Measurements from ENCODE around the gene LRSAM1. TPM values are rescaled to one million over a fixed set of nuclear protein-coding genes. Genes with fewer than 3 reads are reported as not detected.

LRSAM1 gene
- total and polyA plus RNA-seq, 9 of the 15 experiments (the other 6 are each of a cell fraction or from before 2014, with no cell fraction given): 0.07 to 16.2 (median 4.7) TPM

DNA sequence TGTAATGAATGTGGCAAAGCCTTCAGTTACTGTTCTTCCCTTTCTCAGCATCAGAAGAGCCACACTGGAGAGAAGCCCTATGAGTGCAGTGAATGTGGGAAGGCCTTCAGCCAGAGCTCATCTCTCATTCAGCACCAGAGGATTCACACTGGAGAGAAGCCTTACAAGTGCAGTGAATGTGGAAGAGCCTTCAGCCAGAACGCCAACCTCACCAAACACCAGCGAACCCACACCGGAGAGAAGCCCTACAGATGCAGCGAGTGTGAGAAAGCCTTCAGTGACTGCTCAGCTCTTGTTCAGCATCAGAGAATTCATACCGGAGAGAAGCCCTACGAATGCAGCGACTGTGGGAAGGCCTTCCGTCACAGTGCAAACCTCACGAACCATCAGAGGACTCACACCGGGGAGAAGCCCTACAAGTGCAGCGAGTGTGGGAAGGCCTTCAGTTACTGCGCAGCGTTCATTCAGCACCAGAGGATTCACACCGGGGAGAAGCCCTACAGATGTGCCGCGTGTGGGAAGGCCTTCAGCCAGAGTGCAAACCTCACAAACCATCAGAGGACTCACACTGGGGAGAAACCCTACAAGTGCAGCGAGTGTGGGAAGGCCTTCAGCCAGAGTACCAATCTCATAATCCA lies 6.9 kb upstream of the LRSAM1 start:
- FAIRE-seq: no peak
- no peak overlapping the region for H3K9ac ChIP-seq (ENCODE audit: insufficient read depth in 1 of 2, low read depth in 2 of 2, low read length in 2 of 2)
- no TSS peak for BruUV-seq (replicated peaks)
- intact Hi-C loops (cut with micrococcal nuclease) (no loop called here), in situ Hi-C loops (cut with MboI) (no loop called here)
- TF ChIP-seq ZNF217 (CRISPR knock-in tag; IDR thresholded peaks at IDR 0.05) (no peak), POLR2G (IDR thresholded peaks at IDR 0.05; ENCODE audit: low read depth, low read length) (peak; percentile 48; the same call in 1 of the 2 replicates), SP1 (CRISPR knock-in tag; IDR thresholded peaks at IDR 0.05) (0 out of 2 replicates have a peak, but pooled peaks have one; percentile 29), HNRNPUL1 (IDR thresholded peaks at IDR 0.05; ENCODE audit: low read length) (0 out of 2 replicates have a peak, but pooled peaks have one; percentile 19), RBM15 (IDR thresholded peaks at IDR 0.05; ENCODE audit: insufficient read depth, low read length) (no peak), NFRKB (IDR thresholded peaks at IDR 0.05; ENCODE audit: low read depth) (no peak), BDP1 (IDR thresholded peaks at IDR 0.05; ENCODE audit: insufficient read depth, insufficient read length) (no peak), ZNF274 (IDR thresholded peaks at IDR 0.05; ENCODE audit: borderline replicate concordance, low read depth, low read length) (peak; percentile 93), TRIM28 (IDR thresholded peaks at IDR 0.05) (0 out of 2 replicates have a peak, but pooled peaks have one; percentile 64), CHD2 (IDR thresholded peaks at IDR 0.05; ENCODE audit: low read depth, low read length) (peak; percentile 21; the same call in 1 of the 2 replicates), FIP1L1 (IDR thresholded peaks at IDR 0.05; ENCODE audit: low read depth, low read length, poor library complexity, severe bottlenecking) (peak; percentile 29), RBFOX2 (IDR thresholded peaks at IDR 0.05; ENCODE audit: low read depth, low read length) (peak; percentile 41; the same call in 1 of the 2 replicates), SNRNP70 (optimal IDR thresholded peaks at IDR 0.05; ENCODE audit: low read depth, low read length) (peak; percentile 24), HSF4 (CRISPR knock-in tag; IDR thresholded peaks at IDR 0.05; ENCODE audit: borderline replicate concordance) (no peak), SIN3B (IDR thresholded peaks at IDR 0.05; ENCODE audit: low read depth) (no peak), ZNF449 (CRISPR knock-in tag; IDR thresholded peaks at IDR 0.05) (no peak)
- TF ChIP-seq, protein P1, sequence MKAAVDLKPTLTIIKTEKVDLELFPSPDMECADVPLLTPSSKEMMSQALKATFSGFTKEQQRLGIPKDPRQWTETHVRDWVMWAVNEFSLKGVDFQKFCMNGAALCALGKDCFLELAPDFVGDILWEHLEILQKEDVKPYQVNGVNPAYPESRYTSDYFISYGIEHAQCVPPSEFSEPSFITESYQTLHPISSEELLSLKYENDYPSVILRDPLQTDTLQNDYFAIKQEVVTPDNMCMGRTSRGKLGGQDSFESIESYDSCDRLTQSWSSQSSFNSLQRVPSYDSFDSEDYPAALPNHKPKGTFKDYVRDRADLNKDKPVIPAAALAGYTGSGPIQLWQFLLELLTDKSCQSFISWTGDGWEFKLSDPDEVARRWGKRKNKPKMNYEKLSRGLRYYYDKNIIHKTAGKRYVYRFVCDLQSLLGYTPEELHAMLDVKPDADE (conservative IDR thresholded peaks at IDR 0.05; ENCODE audit: control insufficient read depth, low read depth, low read length): 0 out of 2 replicates have a peak, but pooled peaks have one; percentile 20
- H3K9me3 ChIP-seq (replicated peaks; ENCODE audit: control insufficient read depth, insufficient read depth, low read depth, low read length): peaks cover 12% of the 10 kb centered on the region
- no peaks in the 10 kb centered on the region for H3K9me1 ChIP-seq (ENCODE audit: control insufficient read depth, insufficient read depth, low read length)
- ChIA-PET CTCF (ENCODE audit: low intra/inter-chr PET ratio) (no interaction called here), POLR2A (interaction anchor here (0.5 to 5.5 kb wide), 12 partner anchors 8 to 916 kb away, joined by 3 to 30 read pairs (median 3); partner anchors contain the start of gene ZNF79)
- H2AFZ ChIP-seq (ENCODE audit: low read depth, low read length): no peak overlapping the region
- H3K27ac ChIP-seq (ENCODE audit: extremely low read depth, low read depth, low read length): peak overlapping the region; percentile 4; the same call in 1 of the 3 replicates
- no peak overlapping the region for H3K4me2 ChIP-seq (ENCODE audit: insufficient read depth, low read length)
- H3K4me1 ChIP-seq (replicated peaks in 1 of 2; ENCODE audit: control insufficient read depth in 2 of 2, insufficient read depth in 2 of 2, low read length in 2 of 2): peaks cover 6 to 7% of the 10 kb centered on the region in 2 experiments; a peak in 3 of 5 replicates
- peaks cover 86% of the 10 kb centered on the region for H3K36me3 ChIP-seq (ENCODE audit: control insufficient read depth, insufficient read depth, low read length)
- peaks cover 24% of the 10 kb centered on the region for H4K20me1 ChIP-seq (replicated peaks; ENCODE audit: control insufficient read depth, insufficient read depth, low read length)
- no peak; the same call in 2 of the 3 replicates for ATAC-seq
- peak in 1 of 4 experiments; percentile 17 for DNase-seq (ENCODE audit: extremely low read depth in 1 of 4, low spot score in 3 of 4)
- H3K4me3 ChIP-seq: no peak overlapping the region
- WGBS (ENCODE audit: insufficient coverage, low coverage, missing lambda C conversion rate): 87% methylated on average over 13 of the region's 17 CpGs
- H3K79me2 ChIP-seq (ENCODE audit: control insufficient read depth, insufficient read depth, low read length): peaks cover 27% of the 10 kb centered on the region
- H3K27me3 ChIP-seq (ENCODE audit: control insufficient read depth in 2 of 2, insufficient read depth in 2 of 2, low read length in 2 of 2): no peaks in the 10 kb centered on the region

All from K562 (cell line).